Spinal cord (tissue), 10 donors: ENCODE data around the gene CAMK1D. TPM values are rescaled to one million over a fixed set of nuclear protein-coding genes. Genes with fewer than 3 reads are reported as not detected.
"Not testable (repeated sequence)": the region's sequence is repeated elsewhere in the genome, so short reads cannot be mapped to it uniquely, and the experiment has no call there.

Experiments
- DNase-seq, 6 donors: peaks; one replicate each; pipeline versions ENCODE4 v3.0.0 to v3.0.0-alpha.2; 2013 to 2015; ENCODE audit warnings: low spot score in 6 of 6, low read depth in 4 of 6
- H3K27ac ChIP-seq: one replicate; pipeline ENCODE4 v1.5.1; 2013; ENCODE audit warnings: low read depth, low read length, control low read depth
- H3K27me3 ChIP-seq: one replicate; pipeline ENCODE4 v1.6.1; 2013; ENCODE audit warnings: low read length; ENCODE audit not compliant: control insufficient read depth, insufficient read depth
- H3K36me3 ChIP-seq: one replicate; pipeline ENCODE4 v1.6.1; 2013; ENCODE audit warnings: low read length; ENCODE audit not compliant: control insufficient read depth, insufficient read depth
- H3K4me1 ChIP-seq: one replicate; pipeline ENCODE4 v1.6.1; 2013; ENCODE audit warnings: low read length; ENCODE audit not compliant: control insufficient read depth, insufficient read depth
- H3K4me3 ChIP-seq: one replicate; pipeline ENCODE4 v1.5.1; 2013; ENCODE audit warnings: low read depth, low read length, control low read depth
- H3K9me3 ChIP-seq: one replicate; pipeline ENCODE4 v1.6.1; 2013; ENCODE audit warnings: low read length; ENCODE audit not compliant: control insufficient read depth, insufficient read depth
- WGBS: methylation state at CpG from one replicate; pipeline ENCODE4 v1.1.5; 2013; ENCODE audit warnings: missing lambda C conversion rate; ENCODE audit not compliant: insufficient coverage; 5-methylcytosine and 5-hydroxymethylcytosine counted together
- polyA plus RNA-seq, 2 donors: library from polyadenylated mRNA; unstranded; fragments of 120-200 nt; gene quantifications; one replicate each; pipeline ENCODE4 v1.2.1, GENCODE V29; 2013; ENCODE audit not compliant: insufficient read length in 2 of 2
- total RNA-seq, 2 donors: library from RNA; depleted of rRNA in 1 of 2; stranded (reverse); fragments of 120-200 nt in 1 of 2; fragments of >200 nt in 1 of 2; gene quantifications; one replicate each; pipeline versions ENCODE4 v1.2.3 to v1.2.4, GENCODE V29; 2013 to 2014
- donor health status: healthy.

The CAMK1D gene
- total and polyA plus RNA-seq, 4 donors, result 25.2 to 39.0 (median 33.9) TPM

DNA sequence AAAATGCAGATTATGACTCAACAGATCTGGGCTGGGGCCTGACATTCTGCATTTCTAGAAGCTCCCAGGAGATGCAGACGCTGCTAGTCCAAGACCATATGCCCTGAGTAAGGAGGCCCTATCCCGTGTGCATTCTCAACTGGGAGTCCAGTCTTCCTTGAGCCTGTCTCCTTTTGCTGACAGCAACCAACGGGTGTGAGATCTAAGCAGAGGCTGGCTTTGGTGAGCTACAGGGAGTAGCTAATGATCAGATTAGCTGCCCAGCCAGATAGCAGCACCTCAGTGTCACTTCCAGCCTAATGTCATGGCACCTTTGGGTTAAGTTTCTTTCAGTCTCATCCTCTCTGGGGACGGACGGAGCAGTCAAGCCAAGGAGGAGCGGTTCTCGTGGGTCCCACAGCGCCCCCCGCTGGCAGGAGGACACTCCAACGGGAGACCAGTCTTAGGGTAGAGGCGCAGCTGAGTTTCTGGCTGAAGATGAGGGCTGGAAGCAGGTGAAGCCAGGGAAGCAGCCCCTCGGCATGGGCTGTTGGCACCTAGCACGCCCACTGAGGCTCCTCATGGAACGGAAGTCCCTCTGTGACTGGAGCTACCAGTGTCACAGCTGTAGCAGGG, 498.1 kb downstream of the CAMK1D start:
- Histone ChIP-seq H3K9me3 (no peaks in the 10 kb centered on the region), H3K36me3 (no peaks in the 10 kb centered on the region), H3K27me3 (no peaks in the 10 kb centered on the region), H3K4me3 (no peak overlapping the region), H3K27ac (no peak overlapping the region), H3K4me1 (peaks cover 14% of the 10 kb centered on the region)
- 70% methylated on average over 14 of the region's 14 CpGs for WGBS
- no peak for DNase-seq

DNA sequence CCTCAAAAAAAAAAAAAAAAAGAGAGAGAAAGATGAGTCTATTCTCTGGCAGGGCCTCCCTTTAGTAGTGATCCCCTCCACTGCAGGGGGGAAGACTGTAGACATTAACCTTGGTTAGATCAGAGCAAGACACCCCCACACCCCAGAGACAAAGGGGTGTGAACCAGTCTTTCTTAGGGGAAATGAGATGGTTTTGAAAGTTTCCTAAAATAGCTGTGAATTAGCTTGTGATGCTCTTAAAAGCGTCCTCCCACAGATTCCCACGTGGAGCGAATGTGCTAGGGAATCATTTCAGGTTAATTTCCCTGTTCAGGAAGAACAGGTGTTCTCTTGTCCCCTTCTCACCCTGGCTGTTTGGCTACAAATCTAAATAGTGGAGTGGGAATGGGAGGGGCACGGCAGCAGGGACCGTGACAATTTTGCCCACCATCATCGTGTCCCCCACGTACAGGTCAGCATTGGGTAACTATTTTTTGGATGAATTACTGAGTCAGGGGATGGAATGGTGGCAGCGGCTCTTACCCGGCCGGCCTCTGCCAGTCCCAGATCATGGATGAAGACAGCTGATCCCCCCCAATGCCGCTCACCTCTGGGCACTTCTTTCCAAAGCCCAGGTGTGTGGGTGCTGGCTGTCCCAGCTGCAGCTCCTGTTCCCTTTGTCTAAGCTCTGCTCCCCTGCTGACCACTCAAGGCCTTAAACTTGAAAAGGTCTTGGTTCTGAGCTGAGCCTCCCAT, 499.3 kb downstream of the CAMK1D start:
- Histone ChIP-seq H3K36me3 (no peaks in the 10 kb centered on the region), H3K27ac (no peak overlapping the region), H3K9me3 (no peaks in the 10 kb centered on the region), H3K4me3 (no peak overlapping the region), H3K4me1 (peaks cover 14% of the 10 kb centered on the region), H3K27me3 (no peaks in the 10 kb centered on the region)
- WGBS, result 67% methylated on average over 3 of the region's 11 CpGs
- no peak for DNase-seq

DNA sequence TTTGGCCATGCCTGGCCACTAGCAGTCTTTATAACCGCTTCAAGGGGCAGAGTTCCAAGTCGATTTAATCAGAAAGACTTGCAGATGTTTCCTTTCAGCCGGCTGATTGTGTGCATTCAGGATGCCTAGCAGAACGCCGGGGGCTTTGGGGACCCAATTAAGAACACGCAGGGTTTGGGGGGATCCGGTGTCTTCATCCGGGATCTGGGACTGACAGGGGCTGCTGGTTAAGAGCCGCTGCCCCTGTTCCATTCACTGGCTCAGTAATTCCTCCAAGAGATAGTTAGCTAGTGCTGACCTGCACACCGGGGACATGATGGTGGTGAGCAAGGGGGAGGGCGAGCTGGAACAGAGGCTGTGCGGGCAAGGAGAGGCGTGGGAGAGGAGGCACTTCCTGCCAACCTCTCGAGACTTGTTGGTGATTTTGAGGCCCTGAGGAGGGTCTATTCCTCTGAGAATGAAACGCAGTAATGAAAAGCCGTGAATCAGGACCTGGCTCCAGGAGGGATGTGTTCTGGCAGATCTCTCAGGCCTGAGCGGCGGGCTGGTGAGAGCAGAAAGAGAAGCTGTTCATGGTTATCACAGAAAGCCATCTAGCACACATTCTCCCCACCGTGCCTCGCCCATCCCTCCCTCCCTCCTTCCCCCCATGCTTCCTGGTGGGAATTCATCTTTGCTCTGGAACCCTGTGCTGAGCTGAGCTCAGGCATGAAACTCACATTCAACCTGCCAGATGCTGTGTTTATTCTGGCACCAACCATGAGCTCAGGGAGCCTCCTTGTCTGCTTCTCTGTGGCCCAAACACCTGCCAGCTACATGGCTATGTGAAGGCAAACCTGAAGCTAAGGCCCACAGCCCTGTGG, 500.2 kb downstream of the CAMK1D start:
- no peaks in the 10 kb centered on the region for H3K36me3 ChIP-seq
- 64% methylated on average over 16 of the region's 20 CpGs for WGBS
- no peaks in the 10 kb centered on the region for H3K27me3 ChIP-seq
- H3K4me3 ChIP-seq, result no peak overlapping the region
- no peak overlapping the region for H3K27ac ChIP-seq
- peaks cover 13% of the 10 kb centered on the region for H3K4me1 ChIP-seq
- peak in 1 of 6 donors; percentile 23 for DNase-seq
- no peaks in the 10 kb centered on the region for H3K9me3 ChIP-seq

DNA sequence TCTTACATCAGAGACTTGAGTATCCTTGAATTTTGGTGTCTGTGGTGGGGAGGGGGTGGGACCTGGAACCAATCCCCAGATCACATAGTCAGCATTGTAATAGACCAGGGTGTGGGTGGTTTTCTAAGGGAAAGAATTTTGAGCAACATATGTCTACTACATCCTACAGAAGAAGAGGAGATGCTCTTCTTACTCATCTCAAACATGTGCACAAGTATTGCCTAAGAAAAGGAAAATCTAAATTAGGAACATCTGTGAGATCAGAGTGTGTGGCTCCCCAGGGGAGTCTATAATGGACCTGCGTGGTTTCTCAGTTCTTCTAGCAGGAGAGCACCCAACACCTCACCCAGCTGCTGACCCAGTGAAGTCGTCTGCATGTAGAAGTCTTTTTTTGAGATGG, 503.3 kb downstream of the CAMK1D start:
- H3K27ac ChIP-seq, result no peak overlapping the region
- no peaks in the 10 kb centered on the region for H3K27me3 ChIP-seq
- WGBS, result no CpG with 5 or more reads among the region's 2 CpGs
- no peak for DNase-seq
- no peak overlapping the region for H3K4me3 ChIP-seq
- H3K9me3 ChIP-seq, result no peaks in the 10 kb centered on the region
- H3K36me3 ChIP-seq, result no peaks in the 10 kb centered on the region
- H3K4me1 ChIP-seq, result peaks cover 5% of the 10 kb centered on the region

DNA sequence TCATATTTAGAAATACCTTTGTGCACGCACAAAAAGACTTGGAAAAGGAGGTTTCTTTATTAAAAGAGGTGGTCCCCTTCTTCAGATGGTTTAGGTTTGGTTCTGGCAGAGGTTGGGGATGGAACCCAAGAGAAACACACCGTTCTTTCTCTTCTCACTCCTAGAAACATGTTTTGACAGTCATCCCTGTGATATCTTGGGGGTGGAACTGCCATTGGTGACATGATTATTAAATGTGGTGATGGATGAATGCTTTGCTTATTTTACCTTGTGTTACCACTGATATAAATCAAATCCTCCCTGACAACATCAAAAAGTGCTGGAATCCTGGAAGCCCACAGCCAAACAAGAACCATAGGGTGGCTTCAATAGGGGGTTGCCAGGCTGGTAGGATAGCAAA, 505.6 kb downstream of the CAMK1D start:
- no CpG with 5 or more reads among the region's 2 CpGs for WGBS
- DNase-seq, result no peak

DNA sequence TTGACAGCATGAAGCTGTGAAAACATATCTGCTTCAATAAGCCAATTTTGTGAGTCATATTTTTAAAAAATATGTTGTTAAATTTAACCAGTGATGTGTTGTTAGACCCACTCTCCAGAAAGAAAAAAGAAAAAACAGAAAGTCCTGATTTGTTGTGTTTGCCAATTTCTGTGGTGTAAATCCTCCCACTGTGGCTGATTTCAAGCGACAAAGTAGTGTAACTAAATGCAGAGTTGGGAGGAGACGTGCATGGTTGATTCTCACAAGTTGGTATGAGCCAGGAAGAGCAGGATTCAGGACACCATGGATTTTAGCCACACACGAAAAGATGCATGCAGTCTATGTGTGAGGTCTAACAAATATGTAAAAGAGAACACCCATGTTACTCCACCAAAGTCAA, 513.1 kb downstream of the CAMK1D start:
- DNase-seq, result no peak
- Histone ChIP-seq H3K9me3 (no peaks in the 10 kb centered on the region), H3K4me3 (no peak overlapping the region), H3K36me3 (no peaks in the 10 kb centered on the region), H3K27ac (no peak overlapping the region), H3K27me3 (no peaks in the 10 kb centered on the region), H3K4me1 (no peaks in the 10 kb centered on the region)
- WGBS, result 80% methylated on average over 2 of the region's 3 CpGs

More for the DNA sequence above, 505.6 kb downstream of the CAMK1D start:
- Histone ChIP-seq H3K9me3 (no peaks in the 10 kb centered on the region), H3K27ac (no peak overlapping the region), H3K4me3 (no peak overlapping the region), H3K36me3 (no peaks in the 10 kb centered on the region), H3K4me1 (no peaks in the 10 kb centered on the region), H3K27me3 (no peaks in the 10 kb centered on the region)

DNA sequence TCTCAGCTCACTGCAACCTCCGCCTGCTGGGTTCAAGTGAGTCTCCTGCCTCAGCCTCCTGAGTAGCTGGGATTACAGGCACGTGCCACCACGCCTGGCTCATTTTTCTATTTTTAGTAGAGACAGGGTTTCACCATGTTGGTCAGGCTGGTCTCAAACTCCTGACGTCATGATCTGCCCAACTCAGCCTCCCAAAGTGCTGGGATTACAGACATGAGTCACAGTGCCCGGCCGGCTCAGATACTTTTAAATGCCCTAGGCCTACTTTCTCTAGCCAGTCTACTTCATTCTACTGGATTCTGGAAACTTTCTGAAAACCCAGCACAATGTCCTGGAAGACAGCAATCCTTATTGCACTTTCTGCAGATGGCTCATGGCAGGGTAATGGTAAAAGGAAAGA, 516.2 kb downstream of the CAMK1D start:
- H3K27me3 ChIP-seq, H3K36me3 ChIP-seq, H3K4me3 ChIP-seq, H3K27ac ChIP-seq, H3K9me3 ChIP-seq, H3K4me1 ChIP-seq, DNase-seq: not testable (repeated sequence)
- WGBS, result 95% methylated on average over 6 of the region's 6 CpGs

DNA sequence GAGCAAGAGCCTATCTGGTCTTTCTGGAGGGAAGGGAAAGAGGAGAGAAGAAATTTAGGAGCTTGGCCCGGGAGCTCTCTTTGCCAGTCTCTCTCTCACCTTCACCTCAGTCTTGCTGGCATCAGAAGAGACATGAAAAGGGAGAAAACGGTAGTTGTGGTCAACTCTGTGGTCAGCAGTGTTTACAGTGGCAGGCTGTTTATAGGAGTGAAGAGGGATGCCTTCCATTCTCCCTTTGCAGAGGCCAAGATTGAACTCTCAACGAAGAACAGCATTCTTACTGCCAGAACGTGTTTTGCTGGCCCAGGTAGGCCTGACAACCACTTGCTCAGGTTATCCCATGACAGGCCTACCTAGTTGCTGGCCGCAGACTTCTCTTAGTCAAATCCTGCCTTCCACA, 518.9 kb downstream of the CAMK1D start:
- H3K4me3 ChIP-seq, result no peak overlapping the region
- H3K27me3 ChIP-seq, result no peaks in the 10 kb centered on the region
- H3K27ac ChIP-seq, result no peak overlapping the region
- WGBS, result 91% methylated on average over 3 of the region's 5 CpGs
- no peak for DNase-seq
- no peaks in the 10 kb centered on the region for H3K4me1 ChIP-seq
- no peaks in the 10 kb centered on the region for H3K36me3 ChIP-seq
- no peaks in the 10 kb centered on the region for H3K9me3 ChIP-seq

DNA sequence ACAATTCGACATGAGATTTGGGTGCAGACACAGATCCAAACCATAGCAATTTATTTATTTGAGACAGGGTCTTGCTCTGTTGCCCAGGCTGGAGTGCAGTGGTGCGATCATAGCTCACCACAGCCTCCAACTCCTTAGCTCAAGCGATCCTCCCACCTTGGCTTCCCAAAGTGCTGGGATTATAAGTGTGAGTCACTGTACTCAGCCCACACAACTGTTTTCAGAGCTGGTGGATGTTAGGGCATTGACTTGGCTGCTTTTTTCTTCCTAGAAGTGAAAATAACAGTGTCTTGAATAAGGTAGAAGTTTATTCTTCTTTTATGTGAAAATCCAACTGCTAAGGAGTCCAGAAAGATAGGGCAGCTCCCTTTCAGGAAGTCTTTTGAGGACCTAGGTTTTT, 520.1 kb downstream of the CAMK1D start:
- no peaks in the 10 kb centered on the region for H3K36me3 ChIP-seq
- H3K9me3 ChIP-seq, result no peaks in the 10 kb centered on the region
- WGBS, result 86% methylated on average over 1 of the region's 3 CpGs
- H3K27ac ChIP-seq, result no peak overlapping the region
- no peaks in the 10 kb centered on the region for H3K4me1 ChIP-seq
- H3K4me3 ChIP-seq, result no peak overlapping the region
- H3K27me3 ChIP-seq, result no peaks in the 10 kb centered on the region
- no peak for DNase-seq
